GM12878 (cell line): ENCODE measurements around the gene DTWD2. TPM values are rescaled to one million over a fixed set of nuclear protein-coding genes. Genes with fewer than 3 reads are reported as not detected.
"Not testable (repeated sequence)": the region's sequence is repeated elsewhere in the genome, so short reads cannot be mapped to it uniquely, and the experiment has no call there.

Experiments
- ATAC-seq: fragments of 200-7000 bp; cut with Tn5 transposase; 3 replicates; pipeline ENCODE4 v1.9.1; 2020; ENCODE audit warnings: mild to moderate bottlenecking, moderate library complexity
- BruUV-seq: library from RNA; stranded (reverse); fragments of 400-500 nt; replicated peaks from 2 replicates; lab custom pipeline; 2021; lab: Mats Ljungman, UMichigan
- CTCF ChIA-PET: fragments of 300-600 bp; sonication (Branson Sonifier 250); formaldehyde crosslinking; extraction: SDS; loops from one replicate; lab custom pipeline; 2021; ENCODE audit warnings: inconsistent platforms; lab: Yijun Ruan, JAX
- POLR2A ChIA-PET: fragments of 350-600 bp; formaldehyde crosslinking; extraction: SDS; loops from one replicate; lab custom pipeline; 2021; ENCODE audit warnings: inconsistent platforms; lab: Charles Lee
- RAD21 ChIA-PET: fragments of 300-600 bp; sonication (Branson Sonifier 250); formaldehyde crosslinking; loops from one replicate; lab custom pipeline; 2023; ENCODE audit warnings: antibody characterized with exemption; ENCODE audit not compliant: unreplicated experiment; lab: Charles Lee
- SMC1A ChIA-PET: fragments of 300-600 bp; sonication (Branson Sonifier 250); formaldehyde crosslinking; loops from one replicate; lab custom pipeline; 2023; ENCODE audit not compliant: unreplicated experiment, uncharacterized antibody; lab: Charles Lee
- DNase-seq: peaks from one replicate; pipeline ENCODE4 v3.0.0-alpha.2; 2011; ENCODE audit warnings: low read depth, low spot score
- FAIRE-seq: peaks from 3 replicates; lab custom pipeline; 2011; peaks lifted over from hg19 to GRCh38; lab: Jason Lieb, UNC
- H2AFZ ChIP-seq: 2 replicates; pipeline ENCODE4 v1.6.0; 2011; ENCODE audit warnings: low read depth, low read length, control low read depth; ENCODE audit not compliant: control insufficient read depth
- H3K27ac ChIP-seq: 2 replicates; pipeline ENCODE4 v1.5.1; 2011; ENCODE audit warnings: control low read depth; ENCODE audit not compliant: control insufficient read depth, insufficient read depth
- H3K27me3 ChIP-seq, 2 experiments: replicated peaks in 1 of 2; 2 replicates each; pipeline versions ENCODE4 v1.6.0 to v1.6.1; 2011; ENCODE audit warnings: low read length in 1 of 2; ENCODE audit not compliant: control insufficient read depth in 2 of 2, insufficient read depth in 2 of 2
- H3K36me3 ChIP-seq, 2 experiments: 2 replicates each; pipeline ENCODE4 v1.5.1; 2011; ENCODE audit warnings: low read length in 1 of 2; ENCODE audit not compliant: control insufficient read depth in 2 of 2, insufficient read depth in 2 of 2
- H3K4me1 ChIP-seq: 2 replicates; pipeline ENCODE4 v1.6.1; 2011; ENCODE audit warnings: mild to moderate bottlenecking, low read length, moderate library complexity, mixed read lengths; ENCODE audit not compliant: control insufficient read depth, insufficient read depth
- H3K4me2 ChIP-seq: 2 replicates; pipeline ENCODE4 v1.6.0; 2011; ENCODE audit warnings: control low read depth; ENCODE audit not compliant: control insufficient read depth, insufficient read depth
- H3K4me3 ChIP-seq: fragments of 200-600 bp; sonication (generic); 2 replicates; pipeline ENCODE4 v1.5.1; 2016
- H3K79me2 ChIP-seq: 2 replicates; pipeline ENCODE4 v1.6.0; 2011; ENCODE audit warnings: low read length; ENCODE audit not compliant: control insufficient read depth, insufficient read depth
- H3K9ac ChIP-seq: 2 replicates; pipeline ENCODE4 v1.8.0; 2011; ENCODE audit warnings: low read length, control low read depth, mixed read lengths; ENCODE audit not compliant: control insufficient read depth, insufficient read depth
- H3K9me3 ChIP-seq: replicated peaks from 3 replicates; pipeline ENCODE4 v1.5.1; 2011; ENCODE audit warnings: mild to moderate bottlenecking, low read length; ENCODE audit not compliant: control insufficient read depth, insufficient read depth
- H4K20me1 ChIP-seq: 2 replicates; pipeline ENCODE4 v1.6.0; 2011; ENCODE audit not compliant: control insufficient read depth, insufficient read depth
- IRF3 ChIP-seq: fragments of 450-650 bp; IDR thresholded peaks from 2 replicates; pipeline ENCODE4 v1.6.1; 2014; ENCODE audit warnings: mild to moderate bottlenecking
- IRF5 ChIP-seq: fragments of 450-650 bp; IDR thresholded peaks from 2 replicates; pipeline ENCODE4 v1.6.1; 2017; ENCODE audit warnings: borderline replicate concordance
- ZBTB4 ChIP-seq: fragments of 450-650 bp; formaldehyde crosslinking; IDR thresholded peaks from 2 replicates; pipeline ENCODE4 v1.4.0; 2022; ENCODE audit warnings: mild to moderate bottlenecking, moderate library complexity
- WGBS: methylation state at CpG from one replicate; pipeline ENCODE4 v1.1.6; 2016; ENCODE audit warnings: low lambda C conversion rate; ENCODE audit not compliant: insufficient replicate concordance, insufficient coverage; ENCODE audit errors: missing lambda C conversion rate; 5-methylcytosine and 5-hydroxymethylcytosine counted together
- in situ Hi-C: fragments of 300-500 bp; cut with MboI; formaldehyde crosslinking; loops from 9 replicates; pipeline ENCODE4 v1.14.3; 2018; ENCODE audit warnings: mixed read lengths
- intact Hi-C: fragments of 100-400 bp; cut with micrococcal nuclease; formaldehyde crosslinking; loops from one replicate; pipeline ENCODE4 v1.14.2; 2022; ENCODE audit not compliant: unreplicated experiment
- polyA plus RNA-seq, 11 experiments: library from polyadenylated mRNA; depleted of rRNA in 4 of 11; unstranded in 6 of 11; stranded (reverse) in 5 of 11; fragments of >200 nt; fragmentation: Nextera tagmentation in 4 of 11; fragmentation: Illumina TruSeq in 1 of 11; extraction: Ambion mirVana in 4 of 11; extraction: Trizol in 1 of 11; gene quantifications; 1 replicate in 1 of 11; 2 replicates in 10 of 11; pipeline versions ENCODE4 v1.2.1 to v1.2.3, GENCODE V29; 2011 to 2016; ENCODE audit warnings: inconsistent platforms in 2 of 11, missing spikeins in 2 of 11, low read depth in 1 of 11
- total RNA-seq, 4 experiments: library from RNA; depleted of rRNA in 3 of 4; stranded (reverse); fragments of >200 nt in 3 of 4; fragmentation: Illumina TruSeq in 1 of 4; extraction: Trizol in 1 of 4; gene quantifications; 2 replicates each; pipeline versions ENCODE4 v1.2.1 to v1.2.3, GENCODE V29; 2013 to 2021

DTWD2 gene
- total and polyA plus RNA-seq, 10 of the 15 experiments (the other 5 are each of a cell fraction or from before 2014, with no cell fraction given): 0.93 to 8.4 (median 5.1) TPM

GRCh38 chr5:118994595-118994994, 6.2 kb upstream of the DTWD2 start (continued):
- TF ChIP-seq ZBTB4 (CRISPR knock-in tag) (no peak), IRF3 (no peak), IRF5 (no peak)
- TF ChIP-seq, all 136 proteins: peak for 0

- CTCF ChIA-PET, H3K9me3 ChIP-seq, H3K4me2 ChIP-seq, H3K36me3 ChIP-seq, FAIRE-seq, H3K4me3 ChIP-seq, RAD21 ChIA-PET, H3K4me1 ChIP-seq, H4K20me1 ChIP-seq, SMC1A ChIA-PET, BruUV-seq, H3K27me3 ChIP-seq, ATAC-seq, H3K9ac ChIP-seq, DNase-seq, intact Hi-C loops, H2AFZ ChIP-seq, H3K27ac ChIP-seq, H3K79me2 ChIP-seq, POLR2A ChIA-PET: not testable (repeated sequence)
- in situ Hi-C loops: loop anchor here (25.0 kb wide), 1 partner anchor 1469 kb away; the partner anchor contains the start of gene PRR16
These were observed 4.8 kb upstream of the DTWD2 start for GRCh38 chr5:118993118-118993517.

- H4K20me1 ChIP-seq, POLR2A ChIA-PET, ATAC-seq, DNase-seq, CTCF ChIA-PET, H3K27ac ChIP-seq, RAD21 ChIA-PET, H3K27me3 ChIP-seq, H3K9ac ChIP-seq, H3K79me2 ChIP-seq, H3K4me2 ChIP-seq, intact Hi-C loops, SMC1A ChIA-PET, FAIRE-seq, H3K36me3 ChIP-seq, BruUV-seq, H3K4me3 ChIP-seq, H3K9me3 ChIP-seq, H2AFZ ChIP-seq, H3K4me1 ChIP-seq: not testable (repeated sequence)
- in situ Hi-C loops: loop anchor here (25.0 kb wide), 1 partner anchor 1470 kb away; the partner anchor contains the start of gene PRR16
- 74% methylated on average over 3 of the region's 3 CpGs for WGBS
These were observed 3.7 kb upstream of the DTWD2 start for GRCh38 chr5:118992055-118992454.
